Measurements from ENCODE around the gene DRAM1.

DRAM1 gene

DNA sequence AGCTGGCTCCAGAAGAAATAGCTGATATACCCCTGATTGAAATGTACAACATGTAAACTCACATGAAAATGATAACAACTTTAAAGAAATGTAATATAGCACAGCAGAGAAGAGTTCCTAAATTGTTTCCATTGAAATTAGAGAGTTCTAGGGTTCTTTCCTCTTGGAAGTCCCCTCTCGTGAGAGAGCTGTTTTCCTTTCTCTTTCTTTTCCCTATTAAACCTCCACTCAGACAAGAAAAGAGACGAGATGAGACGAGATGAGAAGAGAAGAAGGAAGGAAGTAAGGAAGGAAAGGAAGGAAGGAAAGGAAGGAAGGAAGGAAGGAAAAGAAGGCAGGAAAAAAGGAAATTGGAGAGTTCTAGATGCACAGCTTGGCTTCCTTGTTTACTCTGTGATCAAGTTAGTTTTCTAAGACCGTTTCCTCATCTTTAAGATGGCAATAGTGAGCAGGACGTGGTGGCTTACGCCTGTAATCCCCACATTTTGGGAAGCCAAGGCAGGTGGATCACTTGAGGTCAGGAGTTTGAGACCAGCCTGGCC lies 11.9 kb downstream of the DRAM1 start:
- H3K4me3 ChIP-seq (ENCODE audit: low read depth, low read length): no peak overlapping the region
- DNase-seq: no peak
- H3K36me3 ChIP-seq: no peaks in the 10 kb centered on the region
- TF ChIP-seq, protein P1, sequence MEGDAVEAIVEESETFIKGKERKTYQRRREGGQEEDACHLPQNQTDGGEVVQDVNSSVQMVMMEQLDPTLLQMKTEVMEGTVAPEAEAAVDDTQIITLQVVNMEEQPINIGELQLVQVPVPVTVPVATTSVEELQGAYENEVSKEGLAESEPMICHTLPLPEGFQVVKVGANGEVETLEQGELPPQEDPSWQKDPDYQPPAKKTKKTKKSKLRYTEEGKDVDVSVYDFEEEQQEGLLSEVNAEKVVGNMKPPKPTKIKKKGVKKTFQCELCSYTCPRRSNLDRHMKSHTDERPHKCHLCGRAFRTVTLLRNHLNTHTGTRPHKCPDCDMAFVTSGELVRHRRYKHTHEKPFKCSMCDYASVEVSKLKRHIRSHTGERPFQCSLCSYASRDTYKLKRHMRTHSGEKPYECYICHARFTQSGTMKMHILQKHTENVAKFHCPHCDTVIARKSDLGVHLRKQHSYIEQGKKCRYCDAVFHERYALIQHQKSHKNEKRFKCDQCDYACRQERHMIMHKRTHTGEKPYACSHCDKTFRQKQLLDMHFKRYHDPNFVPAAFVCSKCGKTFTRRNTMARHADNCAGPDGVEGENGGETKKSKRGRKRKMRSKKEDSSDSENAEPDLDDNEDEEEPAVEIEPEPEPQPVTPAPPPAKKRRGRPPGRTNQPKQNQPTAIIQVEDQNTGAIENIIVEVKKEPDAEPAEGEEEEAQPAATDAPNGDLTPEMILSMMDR (IDR thresholded peaks at IDR 0.05; ENCODE audit: low read depth, low read length): no peak
- no peak overlapping the region for H3K27ac ChIP-seq
- H3K9me3 ChIP-seq (ENCODE audit: severe bottlenecking): no peaks in the 10 kb centered on the region
- H3K27me3 ChIP-seq (ENCODE audit: insufficient read depth, low read depth, severe bottlenecking): no peaks in the 10 kb centered on the region

DNA sequence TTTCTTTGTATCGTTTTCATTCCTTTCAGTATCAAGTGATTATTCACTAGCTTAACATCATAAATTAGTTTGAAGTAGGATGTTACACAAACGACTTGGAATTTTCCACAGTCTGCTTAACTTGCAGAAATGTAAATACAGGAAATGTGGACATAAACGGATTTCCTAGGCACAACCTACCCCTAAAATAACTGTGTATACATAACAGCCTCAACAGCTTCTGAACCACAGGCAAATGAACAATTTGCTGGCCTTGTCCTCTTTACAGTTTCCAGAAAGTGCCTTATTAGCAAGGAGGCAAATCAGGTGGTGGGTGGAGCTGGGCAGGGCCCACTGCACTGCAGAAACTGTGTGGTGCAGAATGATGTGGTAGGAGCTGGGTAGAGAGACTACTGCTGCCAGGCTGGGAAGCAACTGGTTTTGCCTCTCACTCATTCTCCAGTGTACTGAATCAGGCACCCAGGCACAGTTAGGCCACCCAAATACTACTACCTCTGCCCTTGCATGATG lies 14.1 kb downstream of the DRAM1 start:
- H3K9me3 ChIP-seq (ENCODE audit: severe bottlenecking): no peaks in the 10 kb centered on the region
- no peak overlapping the region for H3K27ac ChIP-seq
- TF ChIP-seq, protein P1 (IDR thresholded peaks at IDR 0.05; ENCODE audit: low read depth, low read length): no peak
- no peaks in the 10 kb centered on the region for H3K36me3 ChIP-seq
- no peaks in the 10 kb centered on the region for H3K27me3 ChIP-seq (ENCODE audit: insufficient read depth, low read depth, severe bottlenecking)
- H3K4me3 ChIP-seq (ENCODE audit: low read depth, low read length): no peak overlapping the region
- DNase-seq: no peak

DNA sequence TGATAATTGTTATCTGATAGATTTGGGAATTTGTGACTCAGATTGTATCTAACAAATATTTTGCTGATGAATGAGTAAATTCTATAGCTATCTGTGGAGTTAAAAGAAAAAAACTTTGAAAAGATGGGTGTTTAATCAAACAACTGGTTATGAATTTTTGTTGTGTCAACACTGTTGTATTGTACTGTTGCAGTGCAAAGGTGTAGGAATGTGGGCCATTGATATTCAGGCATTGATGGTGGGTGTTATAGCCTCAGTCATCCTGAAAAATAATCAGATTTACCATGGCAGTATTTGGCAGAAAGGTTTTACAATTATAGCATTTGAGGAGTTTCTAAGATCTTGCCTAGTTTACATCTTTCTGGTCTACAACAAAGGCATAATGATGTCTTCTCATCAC lies 15.4 kb downstream of the DRAM1 start:
- TF ChIP-seq, protein P1 (IDR thresholded peaks at IDR 0.05; ENCODE audit: low read depth, low read length): no peak
- DNase-seq: no peak
- Histone ChIP-seq H3K27me3 (ENCODE audit: insufficient read depth, low read depth, severe bottlenecking) (no peaks in the 10 kb centered on the region), H3K4me3 (ENCODE audit: low read depth, low read length) (no peak overlapping the region), H3K27ac (no peak overlapping the region), H3K36me3 (no peaks in the 10 kb centered on the region), H3K9me3 (ENCODE audit: severe bottlenecking) (no peaks in the 10 kb centered on the region)

DNA sequence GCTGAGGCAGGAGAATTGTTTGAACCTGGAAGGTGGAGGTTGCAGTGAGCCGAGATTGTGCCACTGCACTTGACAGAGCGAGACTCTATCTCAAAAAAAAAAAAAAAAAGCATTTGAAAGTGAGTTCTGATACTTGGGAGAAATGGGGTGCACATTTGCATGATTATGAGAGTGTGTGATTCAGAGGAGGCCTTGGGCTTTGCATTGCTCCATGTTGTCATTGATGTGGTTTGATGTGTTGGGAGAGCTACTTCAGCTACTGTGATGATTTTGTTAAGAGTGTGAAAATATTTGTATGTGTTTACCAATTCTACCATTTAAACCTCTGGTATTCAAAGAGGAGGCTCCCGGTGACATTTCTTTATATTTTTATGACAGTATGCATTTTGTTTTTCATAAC lies 24.4 kb downstream of the DRAM1 start:
- no peak overlapping the region for H3K4me3 ChIP-seq (ENCODE audit: low read depth, low read length)
- no peak for DNase-seq
- TF ChIP-seq, protein P1 (IDR thresholded peaks at IDR 0.05; ENCODE audit: low read depth, low read length): no peak
- H3K27me3 ChIP-seq (ENCODE audit: insufficient read depth, low read depth, severe bottlenecking): no peaks in the 10 kb centered on the region
- H3K27ac ChIP-seq: no peak overlapping the region
- no peaks in the 10 kb centered on the region for H3K9me3 ChIP-seq (ENCODE audit: severe bottlenecking)
- H3K36me3 ChIP-seq: no peaks in the 10 kb centered on the region

DNA sequence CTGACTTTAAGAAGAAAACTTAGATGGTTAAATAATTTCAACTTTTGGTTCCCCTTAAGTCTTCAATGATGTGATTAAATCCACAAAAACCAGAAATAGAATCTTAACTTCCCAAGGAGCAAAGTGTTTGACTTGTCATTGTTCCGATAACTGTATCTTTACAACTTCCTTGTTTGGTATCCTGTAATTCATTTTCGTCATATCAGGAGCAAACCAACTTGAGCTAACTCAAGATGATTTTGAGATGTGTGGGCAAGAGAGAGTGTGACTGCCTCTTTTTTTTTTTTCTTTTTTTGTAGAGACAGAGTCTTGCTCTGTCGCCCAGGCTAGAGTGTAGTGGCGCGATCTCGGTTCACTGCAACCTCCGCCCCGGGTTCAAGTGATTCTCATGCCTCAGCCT lies 25.3 kb downstream of the DRAM1 start:
- TF ChIP-seq, protein P1 (IDR thresholded peaks at IDR 0.05; ENCODE audit: low read depth, low read length): no peak
- DNase-seq: no peak
- Histone ChIP-seq H3K27me3 (ENCODE audit: insufficient read depth, low read depth, severe bottlenecking) (no peaks in the 10 kb centered on the region), H3K27ac (no peak overlapping the region), H3K9me3 (ENCODE audit: severe bottlenecking) (no peaks in the 10 kb centered on the region), H3K36me3 (no peaks in the 10 kb centered on the region), H3K4me3 (ENCODE audit: low read depth, low read length) (no peak overlapping the region)

DNA sequence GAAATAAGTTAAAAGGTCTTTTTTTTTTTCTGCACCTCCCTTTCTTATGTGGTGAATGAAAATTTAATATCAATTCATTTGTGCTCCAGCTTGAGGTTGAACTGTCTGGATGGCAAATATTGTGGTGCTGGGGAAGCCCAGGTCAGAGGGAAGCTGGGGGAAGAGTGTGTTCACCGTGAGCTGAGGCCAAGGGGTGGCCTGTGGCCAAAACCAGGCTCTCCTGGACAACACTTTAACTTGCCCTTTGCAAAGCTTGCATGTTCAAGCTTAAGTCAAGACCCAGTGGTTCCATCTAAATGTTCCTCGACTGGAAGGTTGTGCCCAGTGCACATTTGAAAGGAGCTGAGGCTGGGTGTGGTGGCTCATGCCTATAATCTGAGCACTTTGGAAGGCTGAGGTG lies 28.8 kb downstream of the DRAM1 start:
- TF ChIP-seq, protein P1 (IDR thresholded peaks at IDR 0.05; ENCODE audit: low read depth, low read length): no peak
- H3K27me3 ChIP-seq (ENCODE audit: insufficient read depth, low read depth, severe bottlenecking): no peaks in the 10 kb centered on the region
- H3K27ac ChIP-seq: no peak overlapping the region
- H3K9me3 ChIP-seq (ENCODE audit: severe bottlenecking): no peaks in the 10 kb centered on the region
- no peaks in the 10 kb centered on the region for H3K36me3 ChIP-seq
- no peak overlapping the region for H3K4me3 ChIP-seq (ENCODE audit: low read depth, low read length)
- DNase-seq: no peak

Measured in WERI-Rb-1 (cell line).